ENCODE results near the gene CD80.
A peak's percentile ranks its signal among the peaks of the same experiment; 100 is the strongest.

CD80 gene

DNA sequence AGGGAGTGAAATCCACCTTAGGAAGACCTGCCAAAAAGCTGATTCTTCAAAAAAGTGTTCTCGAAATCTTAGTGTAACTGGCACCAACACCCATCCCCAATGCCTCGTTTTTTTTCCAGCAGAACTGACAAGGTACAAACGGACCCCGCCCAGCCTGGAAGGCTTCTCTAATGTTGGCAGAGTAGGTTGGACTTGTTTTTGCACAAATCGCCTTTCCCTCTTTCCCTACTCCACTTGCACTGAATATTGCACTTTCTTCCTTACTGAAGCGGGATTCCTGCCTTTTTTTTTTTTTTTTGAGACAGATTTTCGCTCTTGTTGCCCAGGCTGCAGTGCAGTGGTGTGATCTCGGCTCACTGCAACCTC, 61.6 kb downstream of the CD80 start:
- peak; percentile 36 for DNase-seq (ENCODE audit: low read depth, low spot score)

DNA sequence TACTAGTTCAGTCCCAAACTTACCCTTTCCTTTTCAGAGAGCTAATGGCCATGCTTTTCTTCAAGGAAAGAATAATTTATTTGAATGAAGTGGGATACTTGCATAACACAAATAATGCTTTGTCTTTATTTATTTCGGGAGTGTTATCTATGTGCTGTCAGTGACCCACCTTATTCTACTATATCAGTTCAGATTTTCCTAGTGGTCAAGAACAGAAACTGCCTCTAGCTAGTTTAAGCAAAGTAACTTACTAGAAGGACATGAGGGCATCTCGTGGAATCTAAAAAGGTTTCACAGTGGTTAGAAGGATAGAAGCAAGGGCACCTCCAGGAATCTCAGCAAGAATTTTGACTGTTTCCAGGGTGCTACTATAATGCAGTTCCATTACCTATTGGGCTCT, 64.8 kb downstream of the CD80 start:
- no peak for DNase-seq (ENCODE audit: low read depth, low spot score)

DNA sequence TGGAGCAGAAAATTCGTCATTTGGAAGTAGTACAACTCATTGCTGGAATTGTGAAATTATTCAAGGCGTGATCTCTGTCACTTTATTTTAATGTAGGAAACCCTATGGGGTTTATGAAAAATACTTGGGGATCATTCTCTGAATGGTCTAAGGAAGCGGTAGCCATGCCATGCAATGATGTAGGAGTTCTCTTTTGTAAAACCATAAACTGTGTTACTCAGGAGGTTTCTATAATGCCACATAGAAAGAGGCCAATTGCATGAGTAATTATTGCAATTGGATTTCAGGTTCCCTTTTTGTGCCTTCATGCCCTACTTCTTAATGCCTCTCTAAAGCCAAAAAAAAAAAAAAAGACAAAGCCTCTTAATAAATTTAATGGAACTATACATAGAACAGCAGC, 66.6 kb downstream of the CD80 start:
- no peak for DNase-seq (ENCODE audit: low read depth, low spot score)

DNA sequence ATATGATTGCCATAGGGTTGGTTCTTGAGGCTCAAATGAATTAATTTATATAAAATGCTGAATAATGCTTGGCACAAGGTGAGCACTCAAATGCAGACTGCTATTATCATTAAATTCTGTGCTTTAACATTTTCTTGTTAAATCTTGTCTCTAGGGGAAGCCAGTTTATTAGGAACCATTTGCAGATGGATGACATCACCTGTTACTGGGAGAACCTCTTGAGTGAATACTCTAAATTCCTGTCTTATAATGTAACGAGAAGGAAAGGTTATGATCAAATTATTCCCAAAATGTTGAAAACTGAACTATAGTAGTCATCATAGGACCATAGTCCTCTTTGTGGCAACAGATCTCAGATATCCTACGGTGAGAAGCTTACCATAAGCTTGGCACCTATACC, 67.3 kb downstream of the CD80 start:
- no peak for DNase-seq (ENCODE audit: low read depth, low spot score)

DNA sequence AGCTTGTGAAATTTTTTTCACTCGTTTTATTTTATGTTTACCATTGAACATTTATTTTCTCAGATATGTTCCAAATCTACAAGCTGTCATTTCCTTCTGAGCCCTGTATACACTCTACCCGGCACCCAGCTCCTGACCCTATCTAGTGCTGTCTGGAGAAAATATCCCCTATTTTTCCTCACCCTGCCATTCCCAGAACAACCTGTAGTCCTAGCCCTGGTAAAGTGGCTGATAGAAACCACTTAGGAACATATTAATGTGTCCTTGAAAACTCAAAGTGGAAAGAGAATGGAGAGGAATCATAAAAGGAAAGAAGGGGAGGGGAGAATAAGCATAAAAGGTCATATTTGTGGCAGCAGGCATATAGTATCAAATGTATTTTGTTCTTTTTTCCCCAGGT, 69.3 kb downstream of the CD80 start:
- no peak for DNase-seq (ENCODE audit: low read depth, low spot score)

DNA sequence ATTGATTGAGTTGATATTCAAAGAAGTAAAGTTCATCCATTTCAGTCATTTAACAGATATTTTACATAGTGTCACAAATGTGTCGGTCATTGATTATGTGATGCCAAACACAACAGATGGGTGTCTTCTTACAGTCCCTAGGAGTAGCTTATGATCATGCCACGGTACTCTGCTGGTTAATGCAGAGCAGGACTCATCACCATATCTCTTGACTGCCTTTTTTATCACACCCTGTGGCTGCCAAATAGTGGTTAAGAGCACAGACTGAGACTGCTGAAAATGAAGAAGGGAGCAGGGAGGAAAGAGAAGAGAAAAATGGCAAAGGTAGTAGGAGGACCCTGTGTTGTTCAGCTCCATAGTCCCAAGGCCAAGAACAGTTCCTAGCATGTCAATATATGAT, 73.9 kb downstream of the CD80 start:
- DNase-seq (ENCODE audit: low read depth, low spot score), result no peak

DNA sequence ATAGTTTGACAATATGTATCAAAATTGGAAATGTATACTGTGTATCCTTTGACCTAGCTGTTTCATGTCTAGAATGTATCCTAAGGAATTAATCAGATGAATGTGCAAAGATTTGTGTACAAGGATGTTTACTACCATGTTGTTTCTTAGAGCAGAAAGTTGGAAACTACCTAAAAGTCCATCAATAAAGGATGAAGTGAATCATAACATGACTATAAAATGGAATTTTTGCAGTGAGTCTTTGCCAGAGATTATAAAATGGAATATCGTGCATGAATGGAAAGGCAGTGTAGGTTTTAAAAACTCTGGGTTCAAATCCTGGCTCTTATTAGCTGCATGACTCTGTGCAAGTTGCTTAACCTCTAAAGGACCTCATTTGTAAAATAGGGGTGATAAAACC, 76.3 kb downstream of the CD80 start:
- no peak for DNase-seq (ENCODE audit: low read depth, low spot score)

DNA sequence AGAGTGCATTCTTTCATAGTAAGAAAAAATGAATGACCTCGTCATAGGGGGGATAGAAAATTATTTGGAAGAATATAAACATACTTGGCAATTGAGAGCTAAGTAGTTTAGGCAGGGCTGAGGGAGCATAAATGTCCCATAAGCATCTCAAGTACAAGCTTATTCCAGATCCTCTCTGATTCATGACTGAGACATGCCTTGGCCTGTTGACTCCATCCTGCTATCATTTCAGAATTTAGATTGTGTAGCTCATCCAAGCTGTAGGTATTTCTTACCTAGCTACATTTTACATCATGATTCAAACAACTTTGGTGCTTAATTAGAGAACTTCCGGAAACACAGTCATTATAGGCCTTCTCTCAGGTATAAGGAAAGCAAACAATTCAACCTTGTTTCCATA, 78.3 kb downstream of the CD80 start:
- DNase-seq (ENCODE audit: low read depth, low spot score), result no peak

All from ELF-1 (cell line).